NT2/D1 (cell line): ENCODE measurements around the gene UBALD1.

Experiments used
- SUZ12 ChIP-seq: IDR thresholded peaks from 2 replicates; pipeline ENCODE4 v1.6.1; 2011; ENCODE audit not compliant: insufficient read length, insufficient read depth; ENCODE audit errors: extremely low read depth
- YY1 ChIP-seq: IDR thresholded peaks from 2 replicates; pipeline ENCODE4 v1.6.1; 2011; ENCODE audit not compliant: insufficient read length, insufficient read depth

DNA sequence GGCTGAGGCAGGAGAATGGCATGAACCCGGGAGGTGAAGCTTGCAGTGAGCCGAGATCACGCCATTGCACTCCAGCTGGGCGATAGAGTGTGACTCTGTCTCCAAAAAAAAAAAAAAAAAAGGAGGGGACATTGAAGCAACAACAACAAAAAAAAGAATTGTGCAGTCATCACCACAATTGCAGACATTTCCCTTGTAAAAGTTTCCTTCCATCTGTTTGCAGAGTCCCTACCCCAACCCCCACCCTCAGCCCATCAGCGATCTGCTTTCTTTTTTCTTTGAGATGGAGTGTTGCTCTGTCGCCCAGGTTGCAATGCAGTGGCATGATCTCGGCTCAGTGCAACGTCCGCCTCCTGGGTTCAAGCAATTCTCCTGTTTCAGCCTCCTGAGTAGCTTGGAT, 13.6 kb upstream of the UBALD1 start:
- TF ChIP-seq YY1 = no peak
- no peak for TF ChIP-seq SUZ12
